ENCODE measurements around the gene LBX2.

LBX2 gene

DNA sequence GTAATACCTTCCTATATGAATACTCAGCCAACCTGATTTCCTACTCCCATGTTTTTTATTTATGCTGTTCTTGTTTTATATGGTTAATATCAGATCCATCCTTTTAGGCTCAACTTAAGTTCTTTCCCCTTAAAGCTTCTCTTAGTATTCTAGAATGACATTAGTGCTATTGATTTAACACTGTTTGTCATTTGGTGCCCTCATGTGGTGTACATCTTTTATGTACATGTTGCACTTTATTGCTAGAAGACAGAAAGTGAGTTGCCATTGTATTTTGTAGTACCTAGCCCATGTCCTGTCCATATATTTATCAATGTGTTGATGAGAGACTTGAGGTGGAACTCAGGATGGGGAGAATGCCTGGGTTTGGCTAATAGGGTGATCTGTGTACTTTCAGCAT is 32.8 kb upstream of the LBX2 start:
- Histone ChIP-seq H3F3A (ENCODE audit: low read depth) (no peaks in the 10 kb centered on the region), H3K36me3 (ENCODE audit: insufficient read depth, low read length) (peaks cover 6% of the 10 kb centered on the region; the same call in 1 of the 2 replicates), H3K9me3 (ENCODE audit: insufficient read depth, low read depth, low read length) (no peaks in the 10 kb centered on the region), H3K4me1 (ENCODE audit: insufficient read depth, low read length, poor library complexity, severe bottlenecking) (peaks cover 30% of the 10 kb centered on the region), H3K4me3 (ENCODE audit: low read length, poor library complexity, severe bottlenecking) (peak overlapping the region; percentile 100), H2AFZ (ENCODE audit: low read length) (no peak overlapping the region), H3K79me2 (ENCODE audit: insufficient read depth, low read length) (peaks cover 46% of the 10 kb centered on the region), H3K27me3 (ENCODE audit: insufficient read depth, low read length, poor library complexity, severe bottlenecking) (peaks cover 4% of the 10 kb centered on the region), H3K9ac (ENCODE audit: low read depth, low read length, poor library complexity, severe bottlenecking) (peak overlapping the region; percentile 93), H4K20me1 (ENCODE audit: insufficient read depth, low read length, poor library complexity, severe bottlenecking) (peaks cover 22% of the 10 kb centered on the region), H3K9me2 (replicated peaks; ENCODE audit: low read depth, low read length) (no peaks in the 10 kb centered on the region), H3K4me2 (ENCODE audit: low read depth, low read length, poor library complexity, severe bottlenecking) (peak overlapping the region; percentile 100)
- TF ChIP-seq EZH2phosphoT487 (IDR thresholded peaks at IDR 0.05; ENCODE audit: borderline replicate concordance) = no peak
- TF ChIP-seq CTCF (conservative IDR thresholded peaks at IDR 0.05; ENCODE audit: low read length) = peak; percentile 61

- H3K9ac ChIP-seq (ENCODE audit: low read depth, low read length, poor library complexity, severe bottlenecking) = peak overlapping the region; percentile 93
Observed at GRCh38 chr2:74531666-74532065, 32.3 kb upstream of the LBX2 start.

GRCh38 chr2:74530239-74531187 is 31.1 kb upstream of the LBX2 start:
- H3K9me2 ChIP-seq (replicated peaks; ENCODE audit: low read depth, low read length) = no peaks in the 10 kb centered on the region
- peaks cover 4% of the 10 kb centered on the region for H3K27me3 ChIP-seq (ENCODE audit: insufficient read depth, low read length, poor library complexity, severe bottlenecking)
- no peaks in the 10 kb centered on the region for H3K9me3 ChIP-seq (ENCODE audit: insufficient read depth, low read depth, low read length)
- H3K4me2 ChIP-seq (ENCODE audit: low read depth, low read length, poor library complexity, severe bottlenecking) = peak overlapping the region; percentile 100
- H3K9ac ChIP-seq (ENCODE audit: low read depth, low read length, poor library complexity, severe bottlenecking) = peak overlapping the region; percentile 93
- H3K36me3 ChIP-seq (ENCODE audit: insufficient read depth, low read length) = peaks cover 20% of the 10 kb centered on the region; the same call in 1 of the 2 replicates
- no peak for TF ChIP-seq CTCF (conservative IDR thresholded peaks at IDR 0.05; ENCODE audit: low read length)
- no peak for TF ChIP-seq EZH2phosphoT487 (IDR thresholded peaks at IDR 0.05; ENCODE audit: borderline replicate concordance)
- peaks cover 53% of the 10 kb centered on the region for H3K79me2 ChIP-seq (ENCODE audit: insufficient read depth, low read length)
- peaks cover 22% of the 10 kb centered on the region for H4K20me1 ChIP-seq (ENCODE audit: insufficient read depth, low read length, poor library complexity, severe bottlenecking)
- peak overlapping the region; percentile 92 for H2AFZ ChIP-seq (ENCODE audit: low read length)
- H3K4me1 ChIP-seq (ENCODE audit: insufficient read depth, low read length, poor library complexity, severe bottlenecking) = peaks cover 35% of the 10 kb centered on the region
- H3F3A ChIP-seq (ENCODE audit: low read depth) = 0 out of 2 replicates have a peak, but pooled peaks cover 3% of the 10 kb centered on the region
- H3K4me3 ChIP-seq (ENCODE audit: low read length, poor library complexity, severe bottlenecking) = peak overlapping the region; percentile 100

More at GRCh38 chr2:74531666-74532065, 32.3 kb upstream of the LBX2 start:
- H3K4me1 ChIP-seq (ENCODE audit: insufficient read depth, low read length, poor library complexity, severe bottlenecking) = peaks cover 35% of the 10 kb centered on the region
- H3K4me3 ChIP-seq (ENCODE audit: low read length, poor library complexity, severe bottlenecking) = peak overlapping the region; percentile 100
- no peak overlapping the region for H2AFZ ChIP-seq (ENCODE audit: low read length)
- 0 out of 2 replicates have a peak, but pooled peaks cover 1% of the 10 kb centered on the region for H3F3A ChIP-seq (ENCODE audit: low read depth)
- H3K79me2 ChIP-seq (ENCODE audit: insufficient read depth, low read length) = peaks cover 52% of the 10 kb centered on the region
- peaks cover 11% of the 10 kb centered on the region; the same call in 1 of the 2 replicates for H3K36me3 ChIP-seq (ENCODE audit: insufficient read depth, low read length)
- TF ChIP-seq EZH2phosphoT487 (IDR thresholded peaks at IDR 0.05; ENCODE audit: borderline replicate concordance) = no peak
- TF ChIP-seq CTCF (conservative IDR thresholded peaks at IDR 0.05; ENCODE audit: low read length) = no peak
- no peaks in the 10 kb centered on the region for H3K9me2 ChIP-seq (replicated peaks; ENCODE audit: low read depth, low read length)
- H3K27me3 ChIP-seq (ENCODE audit: insufficient read depth, low read length, poor library complexity, severe bottlenecking) = peaks cover 4% of the 10 kb centered on the region
- peak overlapping the region; percentile 100 for H3K4me2 ChIP-seq (ENCODE audit: low read depth, low read length, poor library complexity, severe bottlenecking)
- H3K9me3 ChIP-seq (ENCODE audit: insufficient read depth, low read depth, low read length) = no peaks in the 10 kb centered on the region
- H4K20me1 ChIP-seq (ENCODE audit: insufficient read depth, low read length, poor library complexity, severe bottlenecking) = peaks cover 22% of the 10 kb centered on the region
